GM18505 (cell line): ENCODE measurements around the gene CCHCR1.
A peak's percentile ranks its signal among the peaks of the same experiment; 100 is the strongest.

Experiments
- ATAC-seq: cut with Tn5 transposase; IDR thresholded peaks from one replicate; pipeline ENCODE4 v1.9.1; 2021; ENCODE audit not compliant: unreplicated experiment
- POLR2A ChIP-seq: IDR thresholded peaks from 4 replicates; pipeline ENCODE4 v1.6.1; 2011; ENCODE audit warnings: borderline replicate concordance; ENCODE audit not compliant: insufficient read depth, insufficient read length; ENCODE audit errors: extremely low read depth

The CCHCR1 gene

GRCh38 chr6:31158863-31159855 lies 1.6 kb upstream of the CCHCR1 start:
- no peak for ATAC-seq

DNA sequence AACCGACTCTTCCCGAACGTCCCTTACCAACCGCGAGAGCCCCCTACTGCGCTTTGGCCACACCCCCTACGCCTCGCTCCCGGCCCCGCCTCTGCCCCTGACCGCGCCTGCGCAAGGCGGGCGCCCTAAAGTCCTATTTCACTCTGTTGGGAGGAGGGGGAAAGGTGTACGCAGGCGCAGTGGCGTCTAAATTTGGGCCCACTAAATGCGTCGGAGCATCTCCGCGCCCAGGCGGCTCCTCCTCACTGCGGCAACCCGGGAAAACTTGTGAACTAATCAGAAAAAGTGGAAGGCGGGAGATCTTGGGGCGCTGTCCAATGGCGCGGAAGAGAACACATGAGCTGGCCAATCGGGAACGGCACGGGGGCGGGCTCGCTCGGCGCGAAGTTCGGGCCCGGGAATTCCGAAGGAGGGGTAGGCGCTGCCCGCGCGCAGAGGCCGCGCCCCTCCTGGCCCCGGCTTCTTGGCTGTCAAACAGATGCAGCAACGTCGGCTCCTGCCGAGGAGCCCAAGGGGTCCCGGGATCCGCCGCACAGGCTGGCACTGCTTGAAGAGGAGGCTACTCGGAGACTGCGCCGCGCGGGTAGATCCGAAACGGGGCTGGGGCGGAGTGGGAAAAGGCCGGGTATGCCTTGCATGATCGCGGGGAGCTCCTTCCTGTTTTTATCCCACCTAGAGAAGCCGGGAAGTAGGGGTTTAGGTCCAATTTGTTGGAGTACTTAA lies 699 bp upstream of the CCHCR1 start, which contains the start of gene TCF19:
TSS of gene TCF19 (plus strand) at position 450 of the 723 bp plus-strand sequence. CDS start 881 bp downstream, outside the sequence.
- TF ChIP-seq POLR2A: peak; percentile 54
- ATAC-seq: peak; percentile 75

More at GRCh38 chr6:31158863-31159855, 1.6 kb upstream of the CCHCR1 start:
- TF ChIP-seq POLR2A: no peak

DNA sequence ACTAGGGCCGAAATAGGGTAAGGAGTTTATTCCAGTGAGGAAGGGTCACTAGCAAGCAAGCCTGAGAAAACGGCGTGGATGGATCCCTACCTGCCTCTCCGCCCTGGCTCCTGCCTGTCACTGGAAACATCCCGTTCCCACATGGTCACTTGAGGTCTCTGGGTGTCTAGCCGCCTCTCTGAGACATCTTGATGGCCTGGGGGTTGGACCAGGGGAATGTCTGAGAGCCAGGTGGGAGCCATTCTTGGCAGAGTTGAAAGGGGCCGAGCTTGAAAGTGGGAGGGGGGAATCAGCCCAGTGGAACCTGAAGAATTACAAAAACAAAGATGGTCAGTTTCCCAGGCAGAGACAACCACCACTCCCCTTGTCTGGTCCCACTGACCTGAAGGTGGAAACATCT lies 961 bp downstream of the CCHCR1 start:
- no peak for ATAC-seq

GRCh38 chr6:31154436-31154835 lies 3.2 kb downstream of the CCHCR1 start:
- no peak for ATAC-seq
- TF ChIP-seq POLR2A: no peak

More for the DNA sequence above, 961 bp downstream of the CCHCR1 start:
- no peak for TF ChIP-seq POLR2A

DNA sequence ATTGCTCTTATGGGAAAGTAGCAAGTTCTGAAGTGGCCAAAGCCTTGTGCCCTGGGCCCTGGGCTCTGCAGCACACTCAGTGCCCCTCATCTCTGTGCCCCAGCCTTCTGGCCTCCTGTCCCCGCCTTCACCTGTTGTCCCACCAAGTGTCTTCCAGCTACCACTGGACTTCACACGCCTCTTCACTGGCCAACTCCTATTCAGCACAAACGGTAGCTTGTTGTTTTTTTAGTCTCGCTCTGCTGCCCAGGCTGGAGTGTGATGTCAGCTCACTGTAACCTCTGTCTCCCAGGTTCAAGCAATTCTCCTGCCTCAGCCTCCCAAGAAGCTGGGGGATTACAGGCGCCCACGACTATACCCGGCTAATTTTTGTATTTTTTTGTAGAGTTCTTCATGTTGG lies 4.8 kb downstream of the CCHCR1 start:
- TF ChIP-seq POLR2A: no peak
- no peak for ATAC-seq

DNA sequence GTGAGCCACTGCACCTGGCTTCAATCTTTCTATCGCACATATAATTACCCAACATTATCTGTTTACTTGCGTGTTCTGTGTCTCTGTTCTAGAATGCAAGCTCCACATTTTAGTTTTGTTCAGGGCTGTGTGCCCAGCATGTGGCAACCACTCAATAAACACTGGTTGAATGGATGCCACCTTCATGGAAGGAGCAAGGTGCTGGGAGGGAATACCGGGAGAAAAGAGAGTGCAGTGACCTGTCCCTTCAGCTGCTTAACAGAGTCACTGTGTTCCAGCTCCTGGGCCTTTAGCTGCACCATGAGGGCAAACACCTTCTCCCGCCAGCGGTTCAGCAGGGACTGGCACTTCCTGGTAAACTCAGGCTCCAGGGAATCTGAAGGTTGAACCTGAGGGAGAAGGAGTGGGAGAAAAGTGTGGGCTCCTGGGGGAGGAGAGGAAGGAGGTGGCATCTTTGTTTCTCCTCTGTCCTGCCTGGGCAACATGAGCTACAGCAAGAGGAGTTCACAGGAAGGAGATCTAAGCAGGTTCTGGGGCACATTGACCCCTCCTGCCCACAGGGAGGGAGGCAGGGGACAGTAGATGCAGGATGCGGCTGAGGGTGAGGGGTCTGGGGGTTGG lies 7.7 kb downstream of the CCHCR1 start:
- no peak for TF ChIP-seq POLR2A
- no peak for ATAC-seq

GRCh38 chr6:31145386-31145785 lies 12.2 kb downstream of the CCHCR1 start:
- TF ChIP-seq POLR2A: no peak
- no peak for ATAC-seq

DNA sequence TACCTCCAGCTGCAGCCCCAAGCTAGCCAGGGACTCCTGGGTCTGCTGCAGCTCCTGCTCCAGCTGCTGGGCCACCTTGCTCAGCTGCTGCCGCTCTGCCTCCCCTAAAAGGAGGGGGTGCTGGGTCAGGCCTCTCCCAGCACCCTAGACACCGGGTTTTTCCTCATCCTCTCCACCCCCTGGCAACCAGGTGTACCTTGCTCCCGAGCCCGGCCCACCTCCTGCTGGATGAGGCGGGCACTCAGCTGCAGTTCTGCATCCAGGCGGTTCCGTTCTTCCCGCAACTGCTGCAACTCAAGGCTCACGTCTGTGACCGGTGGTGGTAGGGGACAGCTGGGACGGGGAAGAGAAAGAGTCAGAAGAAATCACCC lies 12.6 kb downstream of the CCHCR1 start:
- no peak for ATAC-seq
- no peak for TF ChIP-seq POLR2A

DNA sequence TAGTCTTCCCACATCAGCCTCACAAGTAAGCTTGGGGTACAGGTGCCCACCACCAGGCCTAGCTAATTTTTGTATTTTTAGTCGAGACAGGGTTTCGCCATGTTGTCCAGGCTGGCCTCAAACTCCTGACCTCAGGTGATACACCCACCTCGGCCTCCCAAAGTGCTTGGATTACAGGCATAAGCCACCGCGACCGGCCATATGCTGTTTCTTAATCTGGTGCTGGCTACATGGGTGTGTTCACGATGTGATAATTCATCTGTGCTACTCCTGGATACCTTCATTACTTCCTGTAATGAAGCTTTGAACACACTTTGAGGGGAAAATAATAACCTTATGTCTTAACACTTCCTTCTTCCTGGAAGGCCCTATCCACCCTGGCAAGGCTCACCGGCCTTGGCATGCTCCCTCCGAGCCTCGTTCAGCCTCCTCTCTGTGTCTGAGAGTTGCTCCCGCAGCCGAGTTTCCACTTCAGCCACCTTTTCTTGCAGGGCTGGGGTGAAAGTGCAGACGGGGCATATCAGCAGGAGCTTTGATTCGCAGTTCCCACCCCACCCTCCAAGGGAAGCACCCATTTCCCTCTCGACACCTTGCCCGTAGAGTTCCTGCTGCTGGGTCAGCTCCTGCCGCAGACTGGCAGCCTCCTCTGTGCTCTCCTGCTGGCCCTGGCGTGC lies 13.2 kb downstream of the CCHCR1 start:
- TF ChIP-seq POLR2A: no peak
- no peak for ATAC-seq

DNA sequence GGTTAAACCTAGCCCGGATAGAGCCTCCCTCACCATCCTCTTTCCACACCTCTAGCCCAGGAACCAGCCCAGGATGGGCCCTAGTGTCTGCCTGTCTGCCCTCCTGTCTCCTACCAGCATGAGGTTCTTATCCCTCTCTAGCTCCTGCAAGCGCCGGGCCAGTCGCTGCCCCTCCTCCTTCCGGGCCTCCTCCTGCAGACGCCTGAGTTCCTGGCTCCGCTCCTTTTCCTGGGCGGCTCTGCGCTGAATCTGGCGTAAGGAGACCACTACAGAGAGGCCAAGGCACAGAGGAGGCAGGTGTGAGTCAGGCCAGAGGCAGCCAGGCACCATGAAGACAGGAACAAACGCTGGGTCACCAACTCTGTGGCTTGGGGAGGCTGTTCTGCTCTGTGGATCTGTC lies 14.5 kb downstream of the CCHCR1 start:
- no peak for ATAC-seq
- no peak for TF ChIP-seq POLR2A

DNA sequence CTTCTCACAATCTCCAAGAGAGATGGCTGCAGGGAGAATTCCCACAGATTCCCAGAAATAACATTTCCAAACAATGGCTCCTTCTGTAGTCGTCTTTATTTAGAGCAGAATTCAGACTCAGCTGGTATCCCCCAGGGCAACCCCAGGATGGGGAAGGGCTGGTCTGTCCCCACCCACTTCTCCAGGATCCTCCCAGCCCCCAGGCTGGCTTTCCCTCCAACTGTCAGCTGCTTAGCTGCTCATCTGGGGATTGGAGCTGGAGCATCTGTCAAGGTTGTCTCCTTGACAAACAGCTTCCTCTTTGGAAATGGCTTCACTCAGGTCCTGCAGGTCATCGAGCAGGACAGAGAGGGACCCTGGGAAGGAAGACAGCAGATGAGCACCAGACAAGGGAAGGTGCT lies 15.2 kb downstream of the CCHCR1 start:
- TF ChIP-seq POLR2A: no peak
- no peak for ATAC-seq

DNA sequence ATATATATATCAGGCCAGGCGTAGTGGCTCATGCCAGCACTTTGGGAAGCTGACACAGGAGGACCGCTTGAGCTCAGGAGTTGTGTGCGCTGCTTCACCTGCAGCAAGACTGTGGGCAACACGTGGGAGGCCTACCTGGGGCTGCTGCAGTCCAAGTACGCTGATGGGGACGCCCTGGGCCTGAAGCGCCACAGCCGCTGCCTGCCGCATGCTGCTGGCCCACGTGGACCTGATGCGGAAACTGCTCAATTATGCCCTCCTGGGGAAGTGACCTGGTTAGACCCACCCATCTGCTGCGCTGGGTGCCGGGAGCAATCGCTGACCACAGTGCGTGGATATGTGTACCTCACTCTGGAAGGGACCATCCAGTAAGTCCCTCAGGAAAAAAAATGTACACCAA lies 17.0 kb downstream of the CCHCR1 start:
- no peak for ATAC-seq
- no peak for TF ChIP-seq POLR2A

GRCh38 chr6:31139599-31139998 lies 18.0 kb downstream of the CCHCR1 start:
- no peak for ATAC-seq
- no peak for TF ChIP-seq POLR2A
